GM19395 (cell line): ENCODE measurements around the gene MBD3L4.
"Not testable (repeated sequence)": the region's sequence is repeated elsewhere in the genome, so short reads cannot be mapped to it uniquely, and the experiment has no call there.

Source experiments
- ATAC-seq: cut with Tn5 transposase; IDR thresholded peaks from one replicate; pipeline ENCODE4 v1.9.1; 2021; ENCODE audit warnings: mild to moderate bottlenecking, moderate library complexity; ENCODE audit not compliant: unreplicated experiment

Gene MBD3L4

GRCh38 chr19:7040079-7040478 is at the start of gene MBD3L4:
MBD3L4 (minus strand) TSS chr19:7040179; CDS start chr19:7040144, 35 bp downstream.
- ATAC-seq, result not testable (repeated sequence)

GRCh38 chr19:7088999-7089398 is 49.0 kb upstream of the MBD3L4 start:
- ATAC-seq, result no peak

- ATAC-seq, result no peak
These were observed 43.3 kb upstream of the MBD3L4 start for GRCh38 chr19:7083076-7083956.

- no peak for ATAC-seq
These were observed 38.0 kb upstream of the MBD3L4 start for GRCh38 chr19:7078008-7078407.

GRCh38 chr19:7076151-7076550 is 36.2 kb upstream of the MBD3L4 start:
- ATAC-seq, result no peak

GRCh38 chr19:7074705-7075282 is 34.8 kb upstream of the MBD3L4 start:
- no peak for ATAC-seq

- ATAC-seq, result no peak
These were observed 32.6 kb upstream of the MBD3L4 start for GRCh38 chr19:7072541-7072940.

GRCh38 chr19:7069904-7070226 is 29.9 kb upstream of the MBD3L4 start:
- peak; percentile 22 for ATAC-seq

- ATAC-seq, result peak; percentile 94
These were observed 29.3 kb upstream of the MBD3L4 start, which contains the start of gene ZNF557 for GRCh38 chr19:7069042-7069903. ZNF557 (plus strand) TSS chr19:7069703; CDS start chr19:7075075, 5,372 bp downstream.

- ATAC-seq, result no peak
These were observed 28.6 kb upstream of the MBD3L4 start for GRCh38 chr19:7068599-7068998.

GRCh38 chr19:7067716-7068115 is 27.7 kb upstream of the MBD3L4 start:
- ATAC-seq, result no peak

GRCh38 chr19:7067122-7067521 is 27.1 kb upstream of the MBD3L4 start:
- not testable (repeated sequence) for ATAC-seq

- ATAC-seq, result no peak
These were observed 23.9 kb upstream of the MBD3L4 start for GRCh38 chr19:7063764-7064418.

- ATAC-seq, result no peak
These were observed 23.4 kb upstream of the MBD3L4 start for GRCh38 chr19:7063339-7063738.

GRCh38 chr19:7059977-7060376 is 20.0 kb upstream of the MBD3L4 start:
- ATAC-seq, result not testable (repeated sequence)

GRCh38 chr19:7058576-7058975 is 18.6 kb upstream of the MBD3L4 start, which contains the start of gene MBD3L3:
MBD3L3 (minus strand) TSS chr19:7058676; CDS start chr19:7058605, 71 bp downstream.
- ATAC-seq, result not testable (repeated sequence)

GRCh38 chr19:7056371-7056770 is 16.4 kb upstream of the MBD3L4 start:
- ATAC-seq, result not testable (repeated sequence)

GRCh38 chr19:7055679-7056078 is 15.7 kb upstream of the MBD3L4 start:
- not testable (repeated sequence) for ATAC-seq

- not testable (repeated sequence) for ATAC-seq
These were observed 14.8 kb upstream of the MBD3L4 start for GRCh38 chr19:7054635-7055368.

- not testable (repeated sequence) for ATAC-seq
These were observed 12.9 kb upstream of the MBD3L4 start for GRCh38 chr19:7052896-7053295.
